B cell (primary cell): Measurements from ENCODE around the gene HIP1. TPM values are rescaled to one million over a fixed set of nuclear protein-coding genes. Genes with fewer than 3 reads are reported as not detected.
A peak's percentile ranks its signal among the peaks of the same experiment; 100 is the strongest.

ENCODE experiments used
- ATAC-seq: fragments of 200-7000 bp; cut with Tn5 transposase; one replicate; pipeline ENCODE4 v1.10.0; 2021; ENCODE audit warnings: low read depth, mild to moderate bottlenecking, moderate number of reproducible peaks, moderate library complexity
- CTCF ChIA-PET: fragments of 350-600 bp; sonication (Branson Sonifier 250); formaldehyde crosslinking; loops from one replicate; lab custom pipeline; 2021; ENCODE audit warnings: antibody characterized with exemption, inconsistent platforms; lab: Charles Lee
- POLR2A ChIA-PET: fragments of 350-600 bp; sonication (Branson Sonifier 250); formaldehyde crosslinking; loops from one replicate; lab custom pipeline; 2021; ENCODE audit warnings: antibody characterized with exemption; lab: Charles Lee
- DNase-seq: peaks from one replicate; pipeline ENCODE4 v3.0.0; 2013
- H2AFZ ChIP-seq: 2 replicates; pipeline ENCODE4 v1.6.1; 2012; ENCODE audit warnings: mild to moderate bottlenecking, low read depth, low read length; ENCODE audit not compliant: insufficient read depth, poor library complexity, severe bottlenecking
- H3K27ac ChIP-seq, 2 donors: 1 replicate in 1 of 2; 2 replicates in 1 of 2; pipeline ENCODE4 v1.5.1; 2012 to 2013; ENCODE audit warnings: low read length in 2 of 2, mild to moderate bottlenecking in 2 of 2, moderate library complexity in 1 of 2
- H3K27me3 ChIP-seq, 4 experiments: fragments of 200-600 bp in 1 of 4; sonication (generic) in 1 of 4; replicated peaks in 1 of 4; 1 replicate in 2 of 4; 2 replicates in 2 of 4; pipeline versions ENCODE4 v1.6.1 to v1.7.0; 2013 to 2016; ENCODE audit warnings: low read length in 3 of 4, mild to moderate bottlenecking in 2 of 4, mixed read lengths in 1 of 4, moderate library complexity in 1 of 4; ENCODE audit not compliant: insufficient read depth in 4 of 4, control insufficient read depth in 3 of 4; ENCODE audit errors: control extremely low read depth in 1 of 4
- H3K36me3 ChIP-seq, 2 experiments: replicated peaks in 1 of 2; 1 replicate in 1 of 2; 2 replicates in 1 of 2; pipeline versions ENCODE4 v1.6.1 to v1.7.1; 2013; ENCODE audit warnings: low read length in 1 of 2; ENCODE audit not compliant: insufficient read depth in 2 of 2, control insufficient read depth in 1 of 2; ENCODE audit errors: control extremely low read depth in 1 of 2, extremely low read depth in 1 of 2
- H3K4me1 ChIP-seq, 2 donors: fragments of 200-600 bp in 1 of 2; sonication (generic) in 1 of 2; 1 replicate in 1 of 2; 2 replicates in 1 of 2; pipeline versions ENCODE4 v1.5.1 to v1.6.1; 2013 to 2017; ENCODE audit warnings: low read length in 2 of 2; ENCODE audit not compliant: control insufficient read depth in 2 of 2, insufficient read depth in 2 of 2
- H3K4me2 ChIP-seq: replicated peaks from 2 replicates; pipeline ENCODE3; 2012; ENCODE audit warnings: mild to moderate bottlenecking, low read depth, low read length; ENCODE audit not compliant: poor library complexity, severe bottlenecking
- H3K4me3 ChIP-seq, 5 experiments: fragments of 200-600 bp in 1 of 5; sonication (generic) in 1 of 5; 1 replicate in 3 of 5; 2 replicates in 2 of 5; pipeline versions ENCODE4 v1.5.1 to v1.7.0; 2011 to 2016; ENCODE audit warnings: low read length in 4 of 5, mild to moderate bottlenecking in 4 of 5, low read depth in 2 of 5, control low read depth in 1 of 5, moderate library complexity in 1 of 5; ENCODE audit not compliant: insufficient read depth in 1 of 5; ENCODE audit errors: control extremely low read depth in 1 of 5, extremely low read depth in 1 of 5
- H3K79me2 ChIP-seq: fragments of 200-600 bp; sonication (generic); one replicate; pipeline ENCODE4 v1.6.0; 2016; ENCODE audit warnings: low read length; ENCODE audit not compliant: control insufficient read depth, insufficient read depth
- H3K9ac ChIP-seq: fragments of 200-600 bp; sonication (generic); 2 replicates; pipeline ENCODE4 v1.6.1; 2017; ENCODE audit warnings: mild to moderate bottlenecking, low read length, moderate library complexity
- H3K9me3 ChIP-seq, 3 donors: one replicate each; pipeline versions ENCODE4 v1.6.1 to v1.7.1; 2013; ENCODE audit warnings: low read length in 2 of 3; ENCODE audit not compliant: control insufficient read depth in 2 of 3, insufficient read depth in 1 of 3; ENCODE audit errors: control extremely low read depth in 1 of 3
- H4K20me1 ChIP-seq: 2 replicates; pipeline ENCODE4 v1.6.0; 2012; ENCODE audit warnings: mild to moderate bottlenecking, low read length; ENCODE audit not compliant: insufficient read depth, control insufficient read depth, poor library complexity, severe bottlenecking
- H3K27ac Mint-ChIP-seq: one replicate; pipeline ENCODE4 v1.8.0; 2021; ENCODE audit warnings: mixed read lengths
- H3K27me3 Mint-ChIP-seq: one replicate; pipeline ENCODE4 v1.8.0; 2021; ENCODE audit warnings: mixed read lengths
- H3K4me1 Mint-ChIP-seq: one replicate; pipeline ENCODE4 v1.8.0; 2021; ENCODE audit warnings: mixed read lengths
- H3K4me3 Mint-ChIP-seq: one replicate; pipeline ENCODE4 v1.8.0; 2021; ENCODE audit warnings: mixed read lengths
- H3K9me3 Mint-ChIP-seq: one replicate; pipeline ENCODE4 v1.8.0; 2022; ENCODE audit warnings: mixed read lengths; ENCODE audit not compliant: insufficient read depth
- CTCF ChIP-seq: fragments of 200-600 bp; IDR thresholded peaks from one replicate; pipeline ENCODE4 v1.8.0; 2022; ENCODE audit warnings: antibody characterized with exemption, mild to moderate bottlenecking
- EZH2 ChIP-seq: IDR thresholded peaks from 2 replicates; pipeline ENCODE4 v1.6.1; 2012; ENCODE audit warnings: borderline replicate concordance, low read depth, mild to moderate bottlenecking, moderate library complexity, low read length; ENCODE audit not compliant: insufficient read depth, poor library complexity, severe bottlenecking
- WGBS: methylation state at CpG from one replicate; pipeline ENCODE4 v1.1.5; 2013; ENCODE audit warnings: missing lambda C conversion rate; ENCODE audit not compliant: insufficient coverage; 5-methylcytosine and 5-hydroxymethylcytosine counted together
- intact Hi-C: fragments of 100-400 bp; cut with micrococcal nuclease; formaldehyde crosslinking; loops from one replicate; pipeline ENCODE4 v1.10.0; 2022
- polyA plus RNA-seq: library from polyadenylated mRNA; depleted of rRNA; stranded (reverse); fragments of >200 nt; gene quantifications from 2 replicates; pipeline ENCODE4 v1.2.3, GENCODE V29; 2012
- total RNA-seq, 2 donors: library from RNA; stranded (reverse); fragments of 120-200 nt in 1 of 2; gene quantifications; 1 replicate in 1 of 2; 2 replicates in 1 of 2; pipeline versions ENCODE4 v1.2.3 to v1.2.4, GENCODE V29; 2013 to 2022

The HIP1 gene
- total and polyA plus RNA-seq, 2 donors (not counting 1 experiment from before 2014, with no cell fraction given) = 6.5 to 16.7 TPM

GRCh38 chr7:75756991-75757676 lies 18.4 kb upstream of the HIP1 start:
- TF ChIP-seq EZH2 (no peak), CTCF (peak; percentile 28)
- ChIA-PET POLR2A (interaction anchor here (1.0 kb wide), 1 partner anchor 18 kb away, joined by 4 read pairs; the partner anchor contains the start of gene HIP1), CTCF (interaction anchor here (1.0 to 1.3 kb wide), 2 partner anchors 16 to 95 kb away, joined by 3 to 4 read pairs; no protein-coding TSS in a partner anchor)
- H3K36me3 ChIP-seq = no peaks in the 10 kb centered on the region
- H3K4me3 ChIP-seq = no peak overlapping the region
- H4K20me1 ChIP-seq = no peaks in the 10 kb centered on the region
- H3K9me3 Mint-ChIP-seq = no peaks in the 10 kb centered on the region
- H3K27ac ChIP-seq = no peak overlapping the region
- no peaks in the 10 kb centered on the region for H3K4me1 ChIP-seq
- no peak for ATAC-seq
- H2AFZ ChIP-seq = no peak overlapping the region
- H3K4me2 ChIP-seq = no peak overlapping the region
- 70% methylated on average over 2 of the region's 6 CpGs for WGBS
- H3K27me3 Mint-ChIP-seq = no peaks in the 10 kb centered on the region
- H3K27me3 ChIP-seq = no peaks in the 10 kb centered on the region
- H3K79me2 ChIP-seq = no peaks in the 10 kb centered on the region
- no peak overlapping the region for H3K9ac ChIP-seq
- no peak overlapping the region for H3K27ac Mint-ChIP-seq
- peak; percentile 37 for DNase-seq
- H3K4me3 Mint-ChIP-seq = no peak overlapping the region
- intact Hi-C loops = no loop called here
- H3K9me3 ChIP-seq = no peaks in the 10 kb centered on the region
- H3K4me1 Mint-ChIP-seq = peaks cover 5% of the 10 kb centered on the region
